H9 (cell line): ENCODE measurements around the gene SH3BP5. TPM values are rescaled to one million over a fixed set of nuclear protein-coding genes. Genes with fewer than 3 reads are reported as not detected.

Experiments used
- DNase-seq: peaks from one replicate; pipeline ENCODE4 v3.0.0-alpha.2; 2017
- H2AFZ ChIP-seq: one replicate; pipeline ENCODE4 v1.6.1; 2013; ENCODE audit warnings: mild to moderate bottlenecking, low read length, control low read depth, moderate library complexity
- H2AK5ac ChIP-seq: 2 replicates; pipeline ENCODE4 v1.6.1; 2013; ENCODE audit warnings: low read length, control low read depth, mixed read lengths; ENCODE audit not compliant: insufficient read length
- H2BK120ac ChIP-seq: one replicate; pipeline ENCODE4 v1.6.1; 2013; ENCODE audit warnings: low read depth, mild to moderate bottlenecking, low read length, control low read depth, inconsistent platforms; ENCODE audit not compliant: poor library complexity, severe bottlenecking
- H2BK12ac ChIP-seq: 2 replicates; pipeline ENCODE4 v1.6.1; 2013; ENCODE audit warnings: low read length, control low read depth, mixed read lengths, low read depth; ENCODE audit not compliant: insufficient read length
- H2BK15ac ChIP-seq: 2 replicates; pipeline ENCODE4 v1.6.1; 2013; ENCODE audit warnings: low read depth, low read length, control low read depth
- H2BK20ac ChIP-seq: one replicate; pipeline ENCODE4 v1.6.1; 2013; ENCODE audit warnings: low read depth, mild to moderate bottlenecking, low read length, control low read depth, inconsistent platforms; ENCODE audit not compliant: poor library complexity, severe bottlenecking
- H2BK5ac ChIP-seq: 2 replicates; pipeline ENCODE4 v1.6.1; 2013; ENCODE audit warnings: low read length, control low read depth, mixed read lengths; ENCODE audit not compliant: insufficient read length
- H3K14ac ChIP-seq: 2 replicates; pipeline ENCODE4 v1.6.1; 2013; ENCODE audit warnings: low read length, control low read depth; ENCODE audit not compliant: insufficient read depth
- H3K18ac ChIP-seq: 2 replicates; pipeline ENCODE4 v1.6.1; 2013; ENCODE audit warnings: low read depth, mild to moderate bottlenecking, mixed read lengths, low read length, control low read depth; ENCODE audit not compliant: insufficient read length
- H3K23ac ChIP-seq: 2 replicates; pipeline ENCODE4 v1.6.1; 2013; ENCODE audit warnings: low read length, control low read depth, mixed read lengths, low read depth; ENCODE audit not compliant: insufficient read length
- H3K23me2 ChIP-seq: 2 replicates; pipeline ENCODE4 v1.6.1; 2013; ENCODE audit warnings: low read depth, mild to moderate bottlenecking, mixed read lengths, low read length, control low read depth; ENCODE audit not compliant: insufficient read length, poor library complexity, severe bottlenecking
- H3K27ac ChIP-seq: 2 replicates; pipeline ENCODE4 v1.5.1; 2013; ENCODE audit warnings: low read length, control low read depth, mixed read lengths, low read depth; ENCODE audit not compliant: insufficient read length
- H3K27me3 ChIP-seq: 2 replicates; pipeline ENCODE4 v1.6.1; 2013; ENCODE audit warnings: low read length, control low read depth, inconsistent platforms; ENCODE audit not compliant: insufficient read depth
- H3K4ac ChIP-seq: 2 replicates; pipeline ENCODE4 v1.6.1; 2013; ENCODE audit warnings: low read depth, mild to moderate bottlenecking, control low read depth, inconsistent platforms, low read length, moderate library complexity
- H3K4me1 ChIP-seq: 2 replicates; pipeline ENCODE4 v1.6.1; 2013; ENCODE audit warnings: low read length, control low read depth, inconsistent platforms; ENCODE audit not compliant: insufficient read depth
- H3K4me2 ChIP-seq: 2 replicates; pipeline ENCODE4 v1.6.1; 2013; ENCODE audit warnings: low read length, control low read depth, mixed read lengths; ENCODE audit not compliant: insufficient read length, insufficient read depth
- H3K56ac ChIP-seq: 2 replicates; pipeline ENCODE4 v1.6.1; 2013; ENCODE audit warnings: low read depth, mild to moderate bottlenecking, mixed read lengths, low read length, control low read depth; ENCODE audit not compliant: insufficient read length
- H3K79me1 ChIP-seq: 2 replicates; pipeline ENCODE4 v1.6.1; 2013; ENCODE audit warnings: low read depth, mild to moderate bottlenecking, moderate library complexity, low read length, control low read depth, inconsistent platforms; ENCODE audit not compliant: insufficient read depth, poor library complexity, severe bottlenecking
- H3K79me2 ChIP-seq: 2 replicates; pipeline ENCODE4 v1.6.1; 2013; ENCODE audit warnings: low read length, control low read depth, inconsistent platforms; ENCODE audit not compliant: insufficient read depth
- H3K9ac ChIP-seq: 2 replicates; pipeline ENCODE4 v1.6.1; 2013; ENCODE audit warnings: low read length, control low read depth, mixed read lengths; ENCODE audit not compliant: insufficient read length; ENCODE audit errors: extremely low read depth
- H3K9me3 ChIP-seq: one replicate; pipeline ENCODE4 v1.6.1; 2013; ENCODE audit warnings: low read depth, low read length, inconsistent platforms; ENCODE audit not compliant: control insufficient read depth
- H3T11ph ChIP-seq: one replicate; pipeline ENCODE4 v1.6.1; 2013; ENCODE audit warnings: mild to moderate bottlenecking, low read length, control low read depth, inconsistent platforms
- H4K20me1 ChIP-seq: one replicate; pipeline ENCODE4 v1.6.1; 2013; ENCODE audit not compliant: control insufficient read depth, insufficient read length, insufficient read depth
- H4K5ac ChIP-seq: 2 replicates; pipeline ENCODE4 v1.6.1; 2013; ENCODE audit warnings: low read depth, mild to moderate bottlenecking, mixed read lengths, low read length, control low read depth; ENCODE audit not compliant: insufficient read length
- H4K8ac ChIP-seq: replicated peaks from 2 replicates; pipeline ENCODE4 v1.6.1; 2013; ENCODE audit warnings: low read length, control low read depth, mixed read lengths, low read depth; ENCODE audit not compliant: insufficient read length
- H4K91ac ChIP-seq: 2 replicates; pipeline ENCODE4 v1.6.1; 2013; ENCODE audit warnings: low read depth, mild to moderate bottlenecking, moderate library complexity, mixed read lengths, low read length, control low read depth; ENCODE audit not compliant: insufficient read length
- H3K27ac Mint-ChIP-seq, 3 experiments: 2 replicates in 2 of 3; 3 replicates in 1 of 3; pipeline ENCODE4 v1.8.0; 2020 to 2021; ENCODE audit warnings: mixed read lengths in 3 of 3, mild to moderate bottlenecking in 1 of 3, moderate library complexity in 1 of 3
- H3K27me3 Mint-ChIP-seq: 2 replicates; pipeline ENCODE4 v1.8.0; 2021; ENCODE audit warnings: low read depth, mild to moderate bottlenecking, moderate library complexity, mixed read lengths
- H3K36me3 Mint-ChIP-seq, 3 experiments: 2 replicates in 2 of 3; 3 replicates in 1 of 3; pipeline ENCODE4 v1.8.0; 2020 to 2021; ENCODE audit warnings: low read depth in 3 of 3, mixed read lengths in 3 of 3; ENCODE audit not compliant: insufficient read depth in 1 of 3
- H3K4me1 Mint-ChIP-seq, 2 experiments: 2 replicates each; pipeline ENCODE4 v1.8.0; 2020; ENCODE audit warnings: mixed read lengths in 2 of 2
- H3K4me3 Mint-ChIP-seq, 2 experiments: 2 replicates in 1 of 2; 3 replicates in 1 of 2; pipeline ENCODE4 v1.8.0; 2020 to 2021; ENCODE audit warnings: mild to moderate bottlenecking in 2 of 2, mixed read lengths in 2 of 2, moderate library complexity in 1 of 2
- H3K9me3 Mint-ChIP-seq, 2 experiments: 2 replicates in 1 of 2; 3 replicates in 1 of 2; pipeline ENCODE4 v1.8.0; 2020; ENCODE audit warnings: mild to moderate bottlenecking in 2 of 2, mixed read lengths in 2 of 2, moderate library complexity in 1 of 2
- CTCF ChIP-seq: fragments of 200-600 bp; sonication (generic); conservative IDR thresholded peaks from 3 replicates; pipeline ENCODE4 v1.8.0; 2021; ENCODE audit warnings: antibody characterized with exemption, mild to moderate bottlenecking
- WGBS: extraction: QIAGEN DNeasy Blood & Tissue Kit; methylation state at CpG from one replicate; pipeline ENCODE4 v1.1.7; 2013; ENCODE audit warnings: missing lambda C conversion rate, low lambda C conversion rate, mixed read lengths; ENCODE audit not compliant: insufficient read length; ENCODE audit errors: extremely low coverage; 5-methylcytosine and 5-hydroxymethylcytosine counted together
- total RNA-seq: library from RNA; stranded (reverse); gene quantifications from 2 replicates; pipeline ENCODE4 v1.2.1, GENCODE V29; 2021

SH3BP5 gene
- total RNA-seq, 1 experiment from 2014 or later = 6.8 TPM

GRCh38 chr3:15323063-15323462 is 9.3 kb downstream of the SH3BP5 start:
- Histone ChIP-seq H4K8ac (no peak overlapping the region), H2BK12ac (no peak overlapping the region), H3K79me1 (no peaks in the 10 kb centered on the region), H3K4me1 (no peaks in the 10 kb centered on the region; the same call in 1 of the 2 replicates), H3K27ac (no peak overlapping the region), H4K5ac (no peak overlapping the region), H3K18ac (no peak overlapping the region), H3K14ac (no peak overlapping the region), H3K4ac (no peak overlapping the region), H4K91ac (no peak overlapping the region), H2BK20ac (no peak overlapping the region), H2BK5ac (no peak overlapping the region), H2BK15ac (no peak overlapping the region), H3K9me3 (no peaks in the 10 kb centered on the region), H3K27me3 (no peaks in the 10 kb centered on the region), H2AFZ (no peak overlapping the region), H2AK5ac (no peak overlapping the region), H3K23ac (no peak overlapping the region), H3K9ac (no peak overlapping the region), H3K79me2 (no peaks in the 10 kb centered on the region), H3K23me2 (no peaks in the 10 kb centered on the region), H3K4me2 (no peak overlapping the region), H3T11ph (no peak overlapping the region), H3K56ac (no peak overlapping the region), H4K20me1 (no peaks in the 10 kb centered on the region), H2BK120ac (no peak overlapping the region)
- H3K4me1 Mint-ChIP-seq = peaks cover 26 to 28% of the 10 kb centered on the region in 2 experiments
- no peaks in the 10 kb centered on the region for H3K9me3 Mint-ChIP-seq
- peaks cover 0 to 5% (median 0%) of the 10 kb centered on the region in 3 experiments; a peak in 2 of 7 replicates for H3K36me3 Mint-ChIP-seq
- no peak overlapping the region for H3K27ac Mint-ChIP-seq
- no peak for DNase-seq
- 0 out of 2 replicates have a peak, but pooled peaks cover 2% of the 10 kb centered on the region for H3K27me3 Mint-ChIP-seq
- no peak for TF ChIP-seq CTCF
- no peak overlapping the region for H3K4me3 Mint-ChIP-seq
- no CpG with 5 or more reads among the region's 6 CpGs for WGBS
